ENCODE results near the gene TMEM174.
A peak's percentile ranks its signal among the peaks of the same experiment; 100 is the strongest.

The TMEM174 gene

DNA sequence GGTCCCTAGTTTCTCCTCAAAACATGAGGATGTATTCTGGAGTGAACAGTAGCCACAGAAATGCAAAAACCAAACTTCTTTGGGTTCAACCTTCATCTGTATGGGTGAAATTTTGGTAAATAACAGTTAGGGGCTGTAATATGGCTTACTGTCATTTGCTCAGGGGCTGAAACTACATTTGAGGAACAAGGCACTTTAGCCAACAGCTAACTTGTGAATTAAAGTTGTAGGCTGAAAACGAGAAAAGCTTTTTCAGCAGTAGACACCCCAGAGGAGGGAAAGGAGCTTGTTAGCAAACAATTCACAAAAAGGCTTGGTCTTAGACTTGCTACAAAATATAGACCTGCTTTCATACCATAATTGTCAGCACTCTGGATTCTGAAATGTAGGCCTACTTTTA, 46.0 kb upstream of the TMEM174 start:
- H3K9me3 ChIP-seq (ENCODE audit: insufficient read depth, low read depth, low read length): no peaks in the 10 kb centered on the region
- no peak overlapping the region for H3K4me2 ChIP-seq (ENCODE audit: low read depth, low read length, poor library complexity, severe bottlenecking)
- H3K27me3 ChIP-seq (ENCODE audit: insufficient read depth, low read length, poor library complexity, severe bottlenecking): no peaks in the 10 kb centered on the region
- H3F3A ChIP-seq (ENCODE audit: low read depth): no peaks in the 10 kb centered on the region
- no peaks in the 10 kb centered on the region for H3K79me2 ChIP-seq (ENCODE audit: insufficient read depth, low read length)
- no peaks in the 10 kb centered on the region for H3K4me1 ChIP-seq (ENCODE audit: insufficient read depth, low read length, poor library complexity, severe bottlenecking)
- no peak overlapping the region for H2AFZ ChIP-seq (ENCODE audit: low read length)
- H4K20me1 ChIP-seq (ENCODE audit: insufficient read depth, low read length, poor library complexity, severe bottlenecking): no peaks in the 10 kb centered on the region
- H3K4me3 ChIP-seq (ENCODE audit: low read length, poor library complexity, severe bottlenecking): no peak overlapping the region
- no peaks in the 10 kb centered on the region for H3K36me3 ChIP-seq (ENCODE audit: insufficient read depth, low read length)
- no peaks in the 10 kb centered on the region for H3K9me2 ChIP-seq (replicated peaks; ENCODE audit: low read depth, low read length)
- TF ChIP-seq, protein P1, sequence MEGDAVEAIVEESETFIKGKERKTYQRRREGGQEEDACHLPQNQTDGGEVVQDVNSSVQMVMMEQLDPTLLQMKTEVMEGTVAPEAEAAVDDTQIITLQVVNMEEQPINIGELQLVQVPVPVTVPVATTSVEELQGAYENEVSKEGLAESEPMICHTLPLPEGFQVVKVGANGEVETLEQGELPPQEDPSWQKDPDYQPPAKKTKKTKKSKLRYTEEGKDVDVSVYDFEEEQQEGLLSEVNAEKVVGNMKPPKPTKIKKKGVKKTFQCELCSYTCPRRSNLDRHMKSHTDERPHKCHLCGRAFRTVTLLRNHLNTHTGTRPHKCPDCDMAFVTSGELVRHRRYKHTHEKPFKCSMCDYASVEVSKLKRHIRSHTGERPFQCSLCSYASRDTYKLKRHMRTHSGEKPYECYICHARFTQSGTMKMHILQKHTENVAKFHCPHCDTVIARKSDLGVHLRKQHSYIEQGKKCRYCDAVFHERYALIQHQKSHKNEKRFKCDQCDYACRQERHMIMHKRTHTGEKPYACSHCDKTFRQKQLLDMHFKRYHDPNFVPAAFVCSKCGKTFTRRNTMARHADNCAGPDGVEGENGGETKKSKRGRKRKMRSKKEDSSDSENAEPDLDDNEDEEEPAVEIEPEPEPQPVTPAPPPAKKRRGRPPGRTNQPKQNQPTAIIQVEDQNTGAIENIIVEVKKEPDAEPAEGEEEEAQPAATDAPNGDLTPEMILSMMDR (conservative IDR thresholded peaks at IDR 0.05; ENCODE audit: low read length): no peak
- TF ChIP-seq EZH2phosphoT487 (IDR thresholded peaks at IDR 0.05; ENCODE audit: borderline replicate concordance): no peak
- no peak overlapping the region for H3K9ac ChIP-seq (ENCODE audit: low read depth, low read length, poor library complexity, severe bottlenecking)

DNA sequence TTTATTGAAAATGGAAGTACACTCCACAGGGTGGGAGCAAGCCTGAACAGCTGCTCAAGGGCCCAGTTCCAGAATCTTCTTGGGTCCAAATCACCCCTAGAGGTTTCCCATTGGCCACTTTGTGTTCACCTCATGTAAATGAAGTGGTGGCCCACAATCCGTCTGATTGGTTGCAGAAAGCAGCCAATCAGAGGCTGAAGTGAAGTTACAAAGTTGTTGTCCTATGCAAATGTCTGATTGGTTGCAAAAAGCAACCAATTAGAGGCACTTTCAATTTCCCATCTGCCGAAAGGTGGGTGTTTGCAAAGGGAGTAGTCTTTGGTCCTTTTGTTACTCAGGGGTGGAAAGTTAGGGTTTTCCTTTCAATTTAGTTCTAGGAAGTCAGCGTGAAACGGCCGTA, 43.9 kb upstream of the TMEM174 start:
- no peak overlapping the region for H3K4me2 ChIP-seq (ENCODE audit: low read depth, low read length, poor library complexity, severe bottlenecking)
- H3K9me3 ChIP-seq (ENCODE audit: insufficient read depth, low read depth, low read length): no peaks in the 10 kb centered on the region
- H4K20me1 ChIP-seq (ENCODE audit: insufficient read depth, low read length, poor library complexity, severe bottlenecking): no peaks in the 10 kb centered on the region
- no peaks in the 10 kb centered on the region for H3F3A ChIP-seq (ENCODE audit: low read depth)
- no peak overlapping the region for H3K9ac ChIP-seq (ENCODE audit: low read depth, low read length, poor library complexity, severe bottlenecking)
- no peaks in the 10 kb centered on the region for H3K36me3 ChIP-seq (ENCODE audit: insufficient read depth, low read length)
- H3K79me2 ChIP-seq (ENCODE audit: insufficient read depth, low read length): no peaks in the 10 kb centered on the region
- no peak overlapping the region for H3K4me3 ChIP-seq (ENCODE audit: low read length, poor library complexity, severe bottlenecking)
- H3K4me1 ChIP-seq (ENCODE audit: insufficient read depth, low read length, poor library complexity, severe bottlenecking): no peaks in the 10 kb centered on the region
- TF ChIP-seq EZH2phosphoT487 (IDR thresholded peaks at IDR 0.05; ENCODE audit: borderline replicate concordance): no peak
- TF ChIP-seq, protein P1 (conservative IDR thresholded peaks at IDR 0.05; ENCODE audit: low read length): no peak
- H2AFZ ChIP-seq (ENCODE audit: low read length): 0 out of 2 replicates have a peak overlapping the region, but pooled peaks have one; percentile 19
- H3K9me2 ChIP-seq (replicated peaks; ENCODE audit: low read depth, low read length): no peaks in the 10 kb centered on the region
- no peaks in the 10 kb centered on the region for H3K27me3 ChIP-seq (ENCODE audit: insufficient read depth, low read length, poor library complexity, severe bottlenecking)

DNA sequence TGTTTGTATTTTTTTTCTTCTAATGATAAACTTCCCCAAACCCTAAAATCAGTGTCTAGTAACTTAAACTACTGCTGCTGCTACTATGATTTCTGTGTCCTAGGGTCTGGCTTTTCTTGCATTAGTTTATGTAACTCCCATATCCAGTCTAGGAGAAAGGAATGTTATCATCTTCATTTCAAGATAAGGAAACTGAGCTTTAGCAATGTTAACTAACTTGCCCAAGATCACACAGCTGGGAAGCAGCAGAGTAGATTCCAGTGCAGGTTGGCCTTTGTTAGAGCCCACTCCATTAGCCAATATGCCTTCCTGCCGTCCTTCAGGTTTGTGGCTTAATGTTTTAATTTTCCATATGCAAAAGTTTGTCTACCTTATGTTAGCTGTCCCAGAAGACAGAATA, 42.2 kb upstream of the TMEM174 start:
- H3K4me3 ChIP-seq (ENCODE audit: low read length, poor library complexity, severe bottlenecking): no peak overlapping the region
- TF ChIP-seq EZH2phosphoT487 (IDR thresholded peaks at IDR 0.05; ENCODE audit: borderline replicate concordance): no peak
- TF ChIP-seq, protein P1 (conservative IDR thresholded peaks at IDR 0.05; ENCODE audit: low read length): no peak
- no peaks in the 10 kb centered on the region for H3K79me2 ChIP-seq (ENCODE audit: insufficient read depth, low read length)
- H3K9me3 ChIP-seq (ENCODE audit: insufficient read depth, low read depth, low read length): no peaks in the 10 kb centered on the region
- H3K9ac ChIP-seq (ENCODE audit: low read depth, low read length, poor library complexity, severe bottlenecking): no peak overlapping the region
- H3K4me1 ChIP-seq (ENCODE audit: insufficient read depth, low read length, poor library complexity, severe bottlenecking): no peaks in the 10 kb centered on the region
- H4K20me1 ChIP-seq (ENCODE audit: insufficient read depth, low read length, poor library complexity, severe bottlenecking): no peaks in the 10 kb centered on the region
- no peaks in the 10 kb centered on the region for H3K36me3 ChIP-seq (ENCODE audit: insufficient read depth, low read length)
- H3K9me2 ChIP-seq (replicated peaks; ENCODE audit: low read depth, low read length): no peaks in the 10 kb centered on the region
- H3K27me3 ChIP-seq (ENCODE audit: insufficient read depth, low read length, poor library complexity, severe bottlenecking): no peaks in the 10 kb centered on the region
- H2AFZ ChIP-seq (ENCODE audit: low read length): no peak overlapping the region
- no peak overlapping the region for H3K4me2 ChIP-seq (ENCODE audit: low read depth, low read length, poor library complexity, severe bottlenecking)
- no peaks in the 10 kb centered on the region for H3F3A ChIP-seq (ENCODE audit: low read depth)
